Hepatic stellate cell (primary cell): ENCODE data around the gene TSSK2.
"Not testable (repeated sequence)": the region's sequence is repeated elsewhere in the genome, so short reads cannot be mapped to it uniquely, and the experiment has no call there.

Experiments used
- DNase-seq: peaks from one replicate; pipeline ENCODE4 v3.0.0; 2011; ENCODE audit warnings: low spot score

The TSSK2 gene

DNA sequence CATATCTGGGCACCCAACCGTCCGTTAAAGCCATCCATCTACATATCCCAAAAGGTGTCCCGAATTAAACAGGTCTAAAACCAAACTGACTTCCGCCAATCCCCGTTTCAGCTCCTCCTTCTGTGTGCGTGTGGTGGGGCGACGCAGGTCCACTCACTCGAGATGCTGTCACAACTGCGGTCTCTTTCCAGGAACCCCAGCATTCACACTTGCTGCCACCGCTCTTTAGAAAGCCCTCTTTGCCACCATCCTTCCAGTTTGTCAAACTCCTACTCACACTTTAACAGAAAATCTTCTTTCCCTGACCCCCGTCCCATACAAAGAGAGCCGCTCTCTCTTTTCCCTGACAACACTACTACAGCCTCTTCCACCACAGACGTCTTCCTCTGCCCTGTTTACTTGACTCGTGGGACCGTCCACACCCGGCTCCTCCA lies 12.9 kb downstream of the TSSK2 start:
- DNase-seq: peak; percentile 54

- DNase-seq: no peak
Observed at GRCh38 chr22:19146215-19146968, 15.3 kb downstream of the TSSK2 start.

DNA sequence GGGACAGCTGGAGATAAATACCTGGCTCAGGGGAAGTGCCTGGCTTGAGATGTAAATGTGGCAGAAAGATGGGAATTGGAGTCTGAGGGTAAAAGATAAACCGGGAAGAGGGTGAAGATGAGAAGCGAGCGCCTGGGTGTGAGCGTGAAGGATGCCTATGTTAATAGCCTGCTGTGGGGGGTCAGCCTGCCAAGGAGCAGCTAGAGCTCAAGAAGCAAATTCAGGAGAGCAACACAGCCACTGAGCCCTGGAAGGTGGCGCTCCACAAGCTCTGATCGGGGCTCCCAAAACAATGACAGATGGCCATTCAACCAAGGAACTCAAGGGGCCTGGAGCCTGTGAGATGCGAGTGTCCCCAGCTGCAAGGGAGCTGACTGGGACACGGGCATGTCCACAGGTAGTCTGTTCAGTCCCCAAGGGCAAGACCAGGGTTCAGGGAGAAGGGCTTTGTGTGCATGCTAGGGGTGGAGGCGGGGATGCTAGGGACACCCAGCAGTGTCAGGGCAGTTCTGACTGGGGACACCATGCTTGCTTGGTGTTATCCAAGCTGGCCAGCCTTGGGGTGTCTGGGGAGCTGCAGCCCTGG lies 16.2 kb downstream of the TSSK2 start:
- DNase-seq: no peak

DNA sequence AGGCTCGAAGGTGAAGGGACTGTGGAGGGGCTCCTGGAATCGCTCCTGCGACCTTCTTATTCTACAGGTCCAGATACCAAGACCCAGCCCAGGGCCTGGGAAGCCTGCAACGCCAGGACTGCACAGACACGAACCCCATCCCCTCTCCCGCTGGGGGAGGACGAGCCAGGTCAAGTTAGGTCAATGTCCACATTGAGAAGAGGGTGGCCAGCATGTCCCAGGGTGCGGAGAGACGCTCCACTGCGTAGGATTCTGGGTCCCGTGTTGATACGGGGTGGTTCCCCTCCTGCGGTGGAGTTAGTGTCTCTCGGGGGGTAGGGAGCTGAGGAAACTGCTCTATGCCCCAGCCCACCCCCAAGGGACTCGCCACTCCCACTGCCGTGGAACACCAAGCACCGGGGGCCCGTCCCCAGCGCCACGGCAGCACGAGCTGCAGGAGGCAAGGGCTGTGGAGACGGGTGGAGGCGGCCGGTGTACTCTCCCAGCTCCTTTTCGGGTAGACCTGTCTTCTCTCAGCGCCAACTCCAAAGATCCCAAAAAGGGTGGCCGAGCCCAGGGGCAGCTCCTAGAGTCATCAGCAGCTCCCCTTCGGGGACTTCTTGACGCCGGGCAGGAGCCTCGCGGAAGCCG lies 17.4 kb downstream of the TSSK2 start:
- no peak for DNase-seq

DNA sequence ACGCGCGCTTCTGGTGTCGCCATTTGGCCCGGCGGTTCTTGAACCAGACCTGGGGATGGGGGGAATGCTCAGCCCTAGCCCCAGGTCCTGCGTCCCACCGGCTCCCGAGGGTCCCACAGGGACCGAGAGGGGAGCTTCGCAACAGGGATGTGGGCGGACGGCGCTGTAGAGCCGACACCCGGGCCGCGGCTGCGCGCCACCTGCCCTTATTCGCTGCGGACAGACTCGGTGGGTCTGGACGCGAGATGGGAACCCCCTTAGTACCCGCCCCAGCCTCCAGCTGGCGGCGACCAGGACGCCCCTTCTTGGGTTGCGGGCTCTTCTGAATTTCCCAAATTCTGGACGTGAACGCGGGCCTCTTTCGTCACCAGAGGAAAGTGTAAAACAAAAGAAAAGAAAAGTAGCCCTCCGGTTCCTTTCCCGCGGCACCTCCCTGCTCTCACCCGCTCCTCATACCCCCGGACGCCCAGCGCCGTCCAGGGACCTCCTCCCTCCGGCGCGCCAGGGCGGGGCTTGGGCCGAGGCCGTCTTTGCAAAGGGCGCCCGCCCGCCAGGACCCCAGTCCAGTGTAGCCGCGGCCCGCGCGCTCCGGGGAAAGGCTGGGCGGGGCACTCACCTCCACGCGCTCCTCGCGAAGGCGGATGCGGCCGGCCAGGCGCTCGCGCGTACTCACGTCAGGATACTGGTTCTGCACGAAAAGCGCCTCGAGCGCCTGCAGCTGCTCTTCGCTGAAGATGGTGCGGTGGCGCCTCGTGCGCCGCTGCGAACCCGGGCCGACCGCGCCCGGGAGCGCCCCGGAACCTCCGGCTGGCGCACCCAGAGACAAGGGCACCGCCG lies 18.2 kb downstream of the TSSK2 start:
- no peak for DNase-seq

DNA sequence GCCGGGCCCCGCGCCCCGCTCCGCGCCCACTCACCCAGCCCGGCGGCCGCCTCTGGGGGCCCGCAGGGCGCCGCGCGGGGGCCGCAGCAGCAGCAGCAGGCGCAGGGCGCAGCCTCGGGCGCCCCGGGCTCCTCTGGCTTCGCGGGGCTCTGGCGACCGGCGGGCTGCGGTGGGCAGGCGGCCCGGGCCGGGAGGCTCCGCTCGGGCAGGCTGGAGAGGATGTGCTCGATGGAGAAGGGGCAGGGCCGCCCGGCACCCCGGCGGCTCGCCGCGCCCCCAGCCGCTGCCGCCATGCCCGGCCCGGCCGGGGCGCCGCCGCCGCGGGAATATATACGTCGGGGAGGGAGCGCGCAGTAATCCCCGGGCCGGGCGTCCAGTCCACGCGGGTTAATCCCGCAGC lies 18.9 kb downstream of the TSSK2 start, which contains the start of gene GSC2:
GSC2 (minus strand) TSS at position 302 of the 400 bp plus-strand sequence; CDS start at position 293, 9 bp downstream.
- no peak for DNase-seq

- no peak for DNase-seq
Observed at GRCh38 chr22:19150482-19151328, 19.6 kb downstream of the TSSK2 start.

GRCh38 chr22:19151329-19152191 lies 20.5 kb downstream of the TSSK2 start:
- DNase-seq: no peak

DNA sequence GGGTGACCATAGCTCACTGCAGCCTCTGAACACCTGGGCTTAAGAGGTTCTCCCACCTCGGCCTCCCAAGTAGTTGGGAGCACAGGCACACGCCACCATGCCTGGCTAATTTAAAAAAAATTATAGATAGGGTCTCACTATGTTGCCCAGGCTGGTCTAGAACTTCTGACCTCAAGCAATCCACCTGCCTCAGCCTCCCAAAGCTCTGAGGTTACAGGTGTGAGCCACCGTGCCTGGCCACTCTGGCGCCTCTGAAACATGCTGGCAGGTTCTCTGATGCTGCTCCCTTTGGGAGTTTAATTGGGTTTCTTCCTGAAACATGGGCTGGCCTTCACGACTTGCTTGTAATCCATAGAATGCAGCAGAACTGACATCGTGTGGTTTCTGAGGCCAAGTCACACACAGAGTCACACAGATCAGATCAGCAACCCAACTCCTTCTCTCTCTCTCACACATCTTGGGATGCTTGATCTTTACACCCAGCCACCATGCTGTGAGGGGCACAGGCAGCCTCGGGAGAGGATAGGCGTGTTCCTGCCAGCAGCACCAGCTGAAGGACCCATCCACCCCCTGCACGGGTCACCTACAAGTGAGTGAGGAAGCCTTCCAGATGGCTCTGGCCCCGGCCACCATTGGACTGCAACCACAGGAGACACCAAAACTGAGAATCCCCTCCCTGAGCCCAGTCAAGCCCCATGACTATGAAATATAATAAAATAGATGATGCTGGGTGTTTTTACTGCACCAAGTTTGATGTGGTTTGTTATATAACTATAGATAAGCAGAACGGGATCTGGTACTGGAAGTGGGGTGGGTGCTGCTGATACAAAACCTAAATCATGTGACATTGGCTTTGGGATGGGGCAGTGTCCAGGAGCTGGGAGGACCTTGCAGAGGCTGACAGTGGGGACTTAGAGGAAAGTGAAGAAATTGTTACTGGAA lies 22.1 kb downstream of the TSSK2 start:
- DNase-seq: no peak

DNA sequence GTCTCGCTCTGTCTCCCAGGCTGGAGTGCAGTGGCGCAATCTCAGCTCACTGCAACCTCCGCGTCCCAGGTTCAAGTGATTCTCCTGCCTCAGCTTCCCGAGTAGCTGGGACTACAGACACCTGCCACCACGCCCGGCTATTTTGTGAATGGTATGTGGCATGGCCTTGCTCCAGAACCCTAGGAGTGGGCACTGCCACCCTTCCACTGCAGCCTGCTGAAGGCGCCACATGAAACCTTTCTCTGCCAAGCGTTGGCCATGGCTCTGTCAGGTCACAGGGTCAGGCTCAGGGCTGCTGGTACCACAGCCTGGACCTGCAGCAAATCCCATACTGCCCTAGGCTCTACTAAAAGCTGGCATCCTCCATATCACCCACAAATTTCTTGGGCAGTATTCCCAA lies 25.0 kb downstream of the TSSK2 start:
- DNase-seq: not testable (repeated sequence)

DNA sequence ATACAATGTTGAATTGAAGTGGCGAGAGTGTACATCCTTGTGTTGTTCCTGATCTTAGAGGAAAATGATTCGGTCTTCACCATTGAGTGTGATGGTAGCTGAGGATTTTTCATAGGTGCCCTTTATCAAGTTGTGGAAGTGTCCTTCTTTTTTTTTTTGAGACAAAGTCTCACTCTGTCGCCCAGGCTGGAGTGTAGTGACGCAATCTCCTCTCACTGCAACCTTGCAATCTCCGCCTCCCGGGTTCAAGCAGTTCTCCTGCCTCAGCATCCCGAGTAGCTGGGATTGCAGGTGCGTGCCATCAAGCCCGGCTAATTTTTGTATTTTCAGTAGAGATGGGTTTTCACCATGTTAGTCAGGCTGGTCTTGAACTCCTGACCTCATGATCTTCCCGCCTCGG lies 27.5 kb downstream of the TSSK2 start:
- not testable (repeated sequence) for DNase-seq

GRCh38 chr22:19164425-19164824 lies 33.3 kb downstream of the TSSK2 start:
- DNase-seq: no peak

DNA sequence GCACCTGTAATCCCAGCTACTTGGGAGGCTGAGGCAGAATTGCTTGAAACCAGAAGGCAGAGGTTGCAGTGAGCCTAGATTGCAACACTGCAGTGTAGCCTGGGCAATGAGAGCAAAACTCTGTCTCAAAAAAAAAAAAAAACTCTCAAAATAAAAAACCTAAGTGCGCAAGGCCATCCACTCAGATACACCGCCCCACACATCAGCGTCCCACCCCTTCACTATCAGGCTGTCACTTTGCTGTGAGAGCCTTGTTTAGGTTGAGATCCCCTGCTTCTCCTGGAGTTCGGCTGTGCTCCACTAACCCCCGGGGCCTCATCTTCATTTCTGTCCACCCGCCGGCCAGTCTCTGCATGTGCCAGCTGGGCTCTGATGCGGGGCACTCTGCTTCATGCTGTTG lies 35.3 kb downstream of the TSSK2 start:
- no peak for DNase-seq

GRCh38 chr22:19167106-19167869 lies 36.2 kb downstream of the TSSK2 start:
- no peak for DNase-seq

DNA sequence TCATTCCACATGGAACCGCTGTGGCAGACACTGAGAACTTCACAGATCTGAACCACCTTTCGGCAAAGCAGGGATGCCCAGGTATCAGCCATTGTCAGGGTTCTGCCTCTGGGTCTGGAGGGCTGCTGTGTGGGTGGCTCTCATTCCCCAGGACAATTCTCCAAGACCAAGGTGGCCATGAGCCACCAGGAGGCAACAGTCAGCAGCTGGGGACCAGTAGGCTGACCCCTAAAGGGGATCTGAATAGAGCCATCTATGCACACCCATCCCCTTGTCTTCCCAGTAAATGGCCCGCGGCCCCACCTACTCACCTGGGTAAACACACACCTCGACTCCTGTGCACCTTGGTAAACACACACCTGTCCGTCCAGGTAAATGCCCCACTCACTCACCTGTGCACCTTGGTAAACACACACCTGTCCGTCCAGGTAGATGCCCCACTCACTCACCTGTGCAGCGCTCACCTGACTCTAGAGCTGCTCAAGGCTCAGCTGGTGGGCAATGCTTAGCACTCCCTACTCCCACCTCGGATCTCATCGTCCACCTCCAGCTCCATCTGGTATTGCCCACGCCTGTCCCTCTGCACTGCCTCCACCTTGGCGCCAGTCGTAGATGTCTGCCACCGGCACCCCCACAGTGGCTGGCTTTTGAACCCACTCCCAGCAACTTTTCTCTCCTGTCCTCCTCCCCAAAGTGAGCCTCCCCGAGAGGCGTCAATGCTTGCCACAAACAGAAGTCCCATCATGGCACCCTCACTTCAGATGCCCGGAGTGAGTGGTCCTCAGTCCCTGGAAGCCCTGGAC lies 37.2 kb downstream of the TSSK2 start:
- DNase-seq: no peak

DNA sequence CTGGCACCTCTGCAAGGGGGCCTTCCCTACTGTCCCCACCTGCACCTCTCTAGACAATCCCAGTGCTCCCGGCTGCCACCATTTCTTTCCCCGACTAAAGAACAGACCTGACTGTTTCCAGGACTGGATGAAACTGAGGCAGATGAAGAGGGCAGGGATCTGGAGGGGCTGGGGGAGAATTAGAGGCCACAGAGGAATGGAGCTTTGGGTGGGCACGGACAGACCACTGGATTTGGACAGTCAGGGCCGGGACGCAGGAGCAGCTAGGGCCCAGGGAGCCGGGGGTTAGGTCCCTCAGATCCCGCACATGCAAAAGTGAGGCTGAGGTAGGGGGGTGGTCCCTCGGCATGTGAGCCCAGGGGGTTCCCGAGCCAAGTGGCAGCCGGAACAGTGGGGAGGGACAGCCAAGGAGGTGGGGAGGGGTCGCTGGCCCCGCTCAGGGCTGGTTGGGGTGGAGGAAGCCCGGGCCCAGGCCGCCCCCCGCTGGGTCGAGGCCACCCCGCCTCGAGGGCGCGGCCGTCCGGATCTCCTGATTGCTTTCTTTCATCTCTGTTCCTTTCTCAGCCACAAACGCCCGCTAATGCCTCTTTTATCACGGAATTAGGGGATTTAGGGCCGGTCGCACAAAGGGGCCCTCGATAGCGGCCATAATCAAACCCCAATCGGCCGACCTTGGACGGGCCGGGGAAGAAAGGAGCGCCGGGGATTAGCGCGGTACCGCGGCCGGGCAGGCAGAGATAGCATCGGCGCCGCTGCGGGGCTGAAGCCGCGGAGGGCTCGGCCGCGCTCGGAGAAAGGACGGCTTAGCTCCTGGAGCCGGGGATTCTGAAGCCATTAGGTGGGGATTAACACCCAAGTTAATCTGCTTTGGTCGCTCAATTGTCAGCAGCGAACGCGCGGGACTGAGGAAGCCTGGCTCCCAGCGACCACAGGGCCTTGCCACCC lies 38.2 kb downstream of the TSSK2 start:
- DNase-seq: no peak

DNA sequence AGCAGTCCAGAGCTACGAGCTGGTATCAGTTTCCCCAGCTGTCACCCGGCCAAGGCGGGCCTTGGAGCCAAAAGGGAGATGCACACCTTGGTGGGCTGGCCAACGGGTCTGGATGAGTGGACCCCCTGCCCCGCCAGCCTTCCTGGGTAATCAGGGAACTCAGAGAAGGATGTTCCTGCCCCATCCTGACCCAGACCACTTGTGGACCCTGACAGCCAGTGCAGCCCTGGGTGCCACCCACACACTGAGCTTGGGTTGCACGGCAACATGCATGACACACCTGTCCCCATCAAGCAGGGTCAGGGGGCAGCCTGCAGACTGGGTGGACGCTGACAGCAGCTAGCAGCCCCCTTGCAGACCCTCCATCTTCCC lies 38.8 kb downstream of the TSSK2 start:
- DNase-seq: no peak
